Panc1 (cell line): Measurements from ENCODE around the gene NLRP10. TPM values are rescaled to one million over a fixed set of nuclear protein-coding genes. Genes with fewer than 3 reads are reported as not detected.

Experiments used
- ATAC-seq: fragments of 200-7000 bp; cut with Tn5 transposase; 2 replicates; pipeline ENCODE4 v1.9.1; 2020; ENCODE audit warnings: mild to moderate bottlenecking, moderate library complexity
- BruUV-seq: library from RNA; stranded (reverse); fragments of 400-500 nt; replicated peaks from 2 replicates; lab custom pipeline; 2021; lab: Mats Ljungman, UMichigan
- CTCF ChIA-PET: fragments of 300-600 bp; sonication (Branson Sonifier 250); formaldehyde crosslinking; loops from one replicate; lab custom pipeline; 2022; ENCODE audit warnings: antibody characterized with exemption; lab: Charles Lee
- POLR2A ChIA-PET: fragments of 300-600 bp; sonication (Branson Sonifier 250); formaldehyde crosslinking; loops from one replicate; lab custom pipeline; 2022; ENCODE audit warnings: antibody characterized with exemption; lab: Charles Lee
- DNase-seq: peaks from one replicate; pipeline ENCODE4 v3.0.0-alpha.2; 2010; ENCODE audit warnings: low read depth, low spot score
- H3K27ac ChIP-seq: 2 replicates; pipeline ENCODE4 v1.5.1; 2011; ENCODE audit warnings: mild to moderate bottlenecking, low read length, inconsistent platforms
- H3K27me3 ChIP-seq: fragments of 200-500 bp; sonication (Bioruptor generic); 2 replicates; pipeline ENCODE4 v1.6.0; 2014; ENCODE audit warnings: low read length, inconsistent platforms; ENCODE audit not compliant: control insufficient read depth, insufficient read depth
- H3K36me3 ChIP-seq: fragments of 200-500 bp; sonication (Bioruptor generic); 2 replicates; pipeline ENCODE4 v1.5.1; 2014; ENCODE audit warnings: inconsistent platforms, mild to moderate bottlenecking, low read length, moderate library complexity; ENCODE audit not compliant: control insufficient read depth, insufficient read depth
- H3K4me1 ChIP-seq: 2 replicates; pipeline ENCODE4 v1.5.1; 2011; ENCODE audit warnings: inconsistent platforms, mild to moderate bottlenecking, low read length, moderate library complexity; ENCODE audit not compliant: control insufficient read depth, insufficient read depth
- H3K4me3 ChIP-seq, 2 experiments: 2 replicates each; pipeline ENCODE4 v1.5.1; 2011 to 2012; ENCODE audit warnings: low read depth in 2 of 2, low read length in 2 of 2, mild to moderate bottlenecking in 2 of 2, inconsistent platforms in 1 of 2, moderate library complexity in 1 of 2
- H3K9me3 ChIP-seq: fragments of 200-500 bp; sonication (Bioruptor generic); 2 replicates; pipeline ENCODE4 v1.5.1; 2014; ENCODE audit warnings: low read depth, mild to moderate bottlenecking, inconsistent platforms, low read length, moderate library complexity; ENCODE audit not compliant: control insufficient read depth, insufficient read depth
- POLR2AphosphoS5 ChIP-seq: IDR thresholded peaks from 2 replicates; pipeline ENCODE4 v1.6.1; 2012; ENCODE audit warnings: mild to moderate bottlenecking, low read depth, low read length, moderate library complexity
- REST ChIP-seq, 2 experiments: IDR thresholded peaks; 2 replicates each; pipeline ENCODE4 v1.6.1; 2011 to 2012; ENCODE audit warnings: low read depth in 2 of 2, control low read depth in 1 of 2, low read length in 1 of 2, mild to moderate bottlenecking in 1 of 2, moderate library complexity in 1 of 2; ENCODE audit not compliant: insufficient read depth in 1 of 2
- SIN3A ChIP-seq: IDR thresholded peaks from 2 replicates; pipeline ENCODE4 v1.6.1; 2012; ENCODE audit warnings: low read depth, mild to moderate bottlenecking, low read length, moderate library complexity, borderline replicate concordance; ENCODE audit not compliant: insufficient read depth
- TCF7L2 ChIP-seq: IDR thresholded peaks from 2 replicates; pipeline ENCODE4 v1.6.1; 2011; ENCODE audit warnings: mild to moderate bottlenecking, low read depth, low read length, inconsistent platforms
- in situ Hi-C: cut with HindIII; loops from 2 replicates; pipeline ENCODE4 v1.10.0; 2016; ENCODE audit warnings: low sequenced_read_pairs, low pct_unique_long_range_greater_than_20kb
- intact Hi-C: fragments of 100-400 bp; cut with micrococcal nuclease; formaldehyde crosslinking; loops from one replicate; pipeline ENCODE4 v1.10.0; 2022; ENCODE audit not compliant: unreplicated experiment
- total RNA-seq: library from RNA; stranded (reverse); gene quantifications from one replicate; pipeline ENCODE4 v1.2.1, GENCODE V29; 2021; ENCODE audit not compliant: unreplicated experiment
- TF ChIP-seq, protein P1 (sequence below): fragments of 450-650 bp; IDR thresholded peaks from 2 replicates; pipeline ENCODE4 v1.5.1; 2017; ENCODE audit warnings: mild to moderate bottlenecking

NLRP10 gene
- total RNA-seq, 1 experiment from 2014 or later = not detected

DNA sequence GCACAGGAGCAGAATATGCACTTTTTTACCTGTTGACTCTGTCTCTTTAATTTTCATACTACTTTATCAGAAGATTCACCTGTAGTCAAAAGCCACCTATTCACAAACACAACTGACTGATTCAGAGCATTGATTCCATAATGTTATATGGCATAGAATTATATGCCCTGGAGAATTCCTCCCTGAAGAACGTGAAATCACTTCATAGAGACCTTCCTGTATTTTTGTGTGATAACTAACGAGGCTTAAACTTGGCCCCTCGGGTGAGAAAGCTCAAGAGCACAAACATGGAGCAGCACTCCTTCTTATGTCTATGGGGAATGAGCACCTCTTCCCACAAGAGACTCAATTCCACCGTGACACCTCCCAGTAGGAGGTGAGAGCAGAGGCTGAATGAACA is 34.1 kb downstream of the NLRP10 start, which contains the start of gene OR10A6:
Gene OR10A6, minus strand, starts transcription at position 101 of the 400 bp plus-strand sequence. CDS start 2,606 bp downstream, outside the sequence.
- H3K27ac ChIP-seq = no peak within 1 kb of the TSS
- TF ChIP-seq POLR2AphosphoS5 (no peak), SIN3A (no peak), REST (IDR thresholded peaks at IDR 0.05; ENCODE audit: insufficient read depth in 1 of 2, low read depth in 2 of 2, low read length in 1 of 2) (no peak), TCF7L2 (no peak)
- TF ChIP-seq, protein P1, sequence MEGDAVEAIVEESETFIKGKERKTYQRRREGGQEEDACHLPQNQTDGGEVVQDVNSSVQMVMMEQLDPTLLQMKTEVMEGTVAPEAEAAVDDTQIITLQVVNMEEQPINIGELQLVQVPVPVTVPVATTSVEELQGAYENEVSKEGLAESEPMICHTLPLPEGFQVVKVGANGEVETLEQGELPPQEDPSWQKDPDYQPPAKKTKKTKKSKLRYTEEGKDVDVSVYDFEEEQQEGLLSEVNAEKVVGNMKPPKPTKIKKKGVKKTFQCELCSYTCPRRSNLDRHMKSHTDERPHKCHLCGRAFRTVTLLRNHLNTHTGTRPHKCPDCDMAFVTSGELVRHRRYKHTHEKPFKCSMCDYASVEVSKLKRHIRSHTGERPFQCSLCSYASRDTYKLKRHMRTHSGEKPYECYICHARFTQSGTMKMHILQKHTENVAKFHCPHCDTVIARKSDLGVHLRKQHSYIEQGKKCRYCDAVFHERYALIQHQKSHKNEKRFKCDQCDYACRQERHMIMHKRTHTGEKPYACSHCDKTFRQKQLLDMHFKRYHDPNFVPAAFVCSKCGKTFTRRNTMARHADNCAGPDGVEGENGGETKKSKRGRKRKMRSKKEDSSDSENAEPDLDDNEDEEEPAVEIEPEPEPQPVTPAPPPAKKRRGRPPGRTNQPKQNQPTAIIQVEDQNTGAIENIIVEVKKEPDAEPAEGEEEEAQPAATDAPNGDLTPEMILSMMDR = no peak
- ChIA-PET CTCF (no interaction called here), POLR2A (no interaction called here)
- no peak within 1 kb of the TSS for H3K4me3 ChIP-seq
- intact Hi-C loops (no loop called here), in situ Hi-C loops (no loop called here)
- no peak for ATAC-seq
- no peaks in the 10 kb centered on the region for H3K4me1 ChIP-seq
- 0 out of 2 replicates have a peak, but pooled peaks cover 3% of the 10 kb centered on the region for H3K9me3 ChIP-seq
- no peaks in the 10 kb centered on the region; the same call in 1 of the 2 replicates for H3K27me3 ChIP-seq
- H3K36me3 ChIP-seq = no peaks in the 10 kb centered on the region
- DNase-seq = no peak
- BruUV-seq = no TSS peak

- DNase-seq = no peak
Measured at GRCh38 chr11:7927635-7928034, 37.6 kb downstream of the NLRP10 start.

More at GRCh38 chr11:7927635-7928034, 37.6 kb downstream of the NLRP10 start:
- in situ Hi-C loops = no loop called here
- no peak overlapping the region for H3K27ac ChIP-seq
- no peaks in the 10 kb centered on the region; the same call in 1 of the 2 replicates for H3K27me3 ChIP-seq
- ATAC-seq = no peak
- H3K4me1 ChIP-seq = no peaks in the 10 kb centered on the region
- BruUV-seq = no TSS peak
- intact Hi-C loops = no loop called here
- TF ChIP-seq, protein P1 = no peak
- TF ChIP-seq TCF7L2 = no peak
- no peak for TF ChIP-seq POLR2AphosphoS5
- TF ChIP-seq SIN3A = no peak
- no peak overlapping the region for H3K4me3 ChIP-seq
- POLR2A ChIA-PET = no interaction called here
- CTCF ChIA-PET = no interaction called here
- 0 out of 2 replicates have a peak, but pooled peaks cover 3% of the 10 kb centered on the region for H3K9me3 ChIP-seq
- H3K36me3 ChIP-seq = no peaks in the 10 kb centered on the region
